HL-60 (cell line): Measurements from ENCODE around the gene ZFAND6.

Experiments used
- DNase-seq, 2 experiments: peaks; one replicate each; pipeline ENCODE4 v3.0.0-alpha.2; 2010 to 2020; ENCODE audit warnings: low read depth in 1 of 2, low spot score in 1 of 2
- H3K27ac ChIP-seq: fragments of 250-450 bp; sonication (Bioruptor Pico); replicated peaks from 2 replicates; pipeline ENCODE4 v1.5.1; 2020; ENCODE audit warnings: mild to moderate bottlenecking, moderate library complexity
- H3K27me3 ChIP-seq: fragments of 250-450 bp; sonication (Bioruptor Pico); 2 replicates; pipeline ENCODE4 v1.5.1; 2021; ENCODE audit warnings: mild to moderate bottlenecking, moderate library complexity; ENCODE audit not compliant: insufficient read depth, poor library complexity, severe bottlenecking
- H3K4me3 ChIP-seq: replicated peaks from 2 replicates; pipeline ENCODE4 v1.5.1; 2011; ENCODE audit warnings: mild to moderate bottlenecking, control low read depth, low read length; ENCODE audit not compliant: insufficient read depth
- GABPA ChIP-seq: IDR thresholded peaks from 2 replicates; pipeline ENCODE4 v1.6.1; 2012; ENCODE audit warnings: low read depth
- POLR2AphosphoS5 ChIP-seq: IDR thresholded peaks from 2 replicates; pipeline ENCODE4 v1.6.1; 2012; ENCODE audit warnings: low read depth
- SPI1 ChIP-seq: IDR thresholded peaks from 2 replicates; pipeline ENCODE4 v1.6.1; 2012; ENCODE audit warnings: low read depth, mild to moderate bottlenecking, borderline replicate concordance
- TF ChIP-seq, protein P1 (sequence below): IDR thresholded peaks from 2 replicates; pipeline ENCODE4 v1.6.1; 2012; ENCODE audit warnings: low read depth; ENCODE audit not compliant: insufficient replicate concordance
- TF ChIP-seq, protein P2 (sequence below): IDR thresholded peaks from one replicate; pipeline ENCODE4 v1.5.1; 2011; ENCODE audit warnings: low read length, control low read depth, inconsistent platforms; ENCODE audit not compliant: insufficient read depth

ZFAND6 gene

DNA sequence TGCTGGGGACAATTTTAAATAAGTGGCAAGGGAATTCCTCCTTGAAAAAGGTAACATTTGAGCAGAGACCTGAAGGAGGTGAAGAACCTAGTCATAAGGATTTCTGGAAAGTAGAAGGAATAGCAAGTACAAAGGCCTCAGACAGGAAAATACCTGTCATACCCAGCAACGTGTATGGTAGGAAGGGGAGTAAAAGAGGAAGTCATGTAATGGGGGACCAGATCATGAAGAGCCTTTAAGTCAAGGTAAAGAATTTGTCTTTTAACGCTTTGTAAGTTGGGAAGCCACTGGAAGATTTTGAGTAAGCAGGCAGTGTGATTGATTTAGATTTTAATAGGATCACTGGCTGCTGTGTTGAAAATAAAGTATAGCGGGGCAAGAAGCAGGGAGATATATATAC is 49.9 kb downstream of the ZFAND6 start:
- DNase-seq: no peak
- Histone ChIP-seq H3K27me3 (no peaks in the 10 kb centered on the region), H3K4me3 (no peak overlapping the region), H3K27ac (no peak overlapping the region)
- TF ChIP-seq, protein P1, sequence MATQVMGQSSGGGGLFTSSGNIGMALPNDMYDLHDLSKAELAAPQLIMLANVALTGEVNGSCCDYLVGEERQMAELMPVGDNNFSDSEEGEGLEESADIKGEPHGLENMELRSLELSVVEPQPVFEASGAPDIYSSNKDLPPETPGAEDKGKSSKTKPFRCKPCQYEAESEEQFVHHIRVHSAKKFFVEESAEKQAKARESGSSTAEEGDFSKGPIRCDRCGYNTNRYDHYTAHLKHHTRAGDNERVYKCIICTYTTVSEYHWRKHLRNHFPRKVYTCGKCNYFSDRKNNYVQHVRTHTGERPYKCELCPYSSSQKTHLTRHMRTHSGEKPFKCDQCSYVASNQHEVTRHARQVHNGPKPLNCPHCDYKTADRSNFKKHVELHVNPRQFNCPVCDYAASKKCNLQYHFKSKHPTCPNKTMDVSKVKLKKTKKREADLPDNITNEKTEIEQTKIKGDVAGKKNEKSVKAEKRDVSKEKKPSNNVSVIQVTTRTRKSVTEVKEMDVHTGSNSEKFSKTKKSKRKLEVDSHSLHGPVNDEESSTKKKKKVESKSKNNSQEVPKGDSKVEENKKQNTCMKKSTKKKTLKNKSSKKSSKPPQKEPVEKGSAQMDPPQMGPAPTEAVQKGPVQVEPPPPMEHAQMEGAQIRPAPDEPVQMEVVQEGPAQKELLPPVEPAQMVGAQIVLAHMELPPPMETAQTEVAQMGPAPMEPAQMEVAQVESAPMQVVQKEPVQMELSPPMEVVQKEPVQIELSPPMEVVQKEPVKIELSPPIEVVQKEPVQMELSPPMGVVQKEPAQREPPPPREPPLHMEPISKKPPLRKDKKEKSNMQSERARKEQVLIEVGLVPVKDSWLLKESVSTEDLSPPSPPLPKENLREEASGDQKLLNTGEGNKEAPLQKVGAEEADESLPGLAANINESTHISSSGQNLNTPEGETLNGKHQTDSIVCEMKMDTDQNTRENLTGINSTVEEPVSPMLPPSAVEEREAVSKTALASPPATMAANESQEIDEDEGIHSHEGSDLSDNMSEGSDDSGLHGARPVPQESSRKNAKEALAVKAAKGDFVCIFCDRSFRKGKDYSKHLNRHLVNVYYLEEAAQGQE: no peak
- peak; percentile 65 for TF ChIP-seq SPI1

DNA sequence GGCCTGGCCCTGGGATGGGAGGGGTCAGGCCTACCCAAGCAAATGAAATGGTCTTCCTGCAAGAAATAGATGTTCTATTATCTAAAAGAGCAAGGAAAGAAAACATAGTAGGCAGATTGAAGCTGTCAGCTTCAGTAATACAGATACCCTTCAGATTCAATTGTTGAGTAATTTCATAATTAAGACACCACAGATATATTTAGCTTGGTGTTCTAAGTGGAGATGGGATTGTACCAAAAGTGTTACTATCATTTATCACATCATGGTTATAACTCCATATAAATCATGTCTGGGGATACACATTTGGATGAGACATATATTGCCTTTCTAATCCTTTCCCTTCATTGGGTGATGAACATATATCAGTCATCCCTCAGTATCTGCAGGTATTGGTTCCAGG is 51.4 kb downstream of the ZFAND6 start:
- TF ChIP-seq SPI1 (no peak), POLR2AphosphoS5 (no peak), GABPA (no peak)
- TF ChIP-seq, protein P1: no peak
- TF ChIP-seq, protein P2, sequence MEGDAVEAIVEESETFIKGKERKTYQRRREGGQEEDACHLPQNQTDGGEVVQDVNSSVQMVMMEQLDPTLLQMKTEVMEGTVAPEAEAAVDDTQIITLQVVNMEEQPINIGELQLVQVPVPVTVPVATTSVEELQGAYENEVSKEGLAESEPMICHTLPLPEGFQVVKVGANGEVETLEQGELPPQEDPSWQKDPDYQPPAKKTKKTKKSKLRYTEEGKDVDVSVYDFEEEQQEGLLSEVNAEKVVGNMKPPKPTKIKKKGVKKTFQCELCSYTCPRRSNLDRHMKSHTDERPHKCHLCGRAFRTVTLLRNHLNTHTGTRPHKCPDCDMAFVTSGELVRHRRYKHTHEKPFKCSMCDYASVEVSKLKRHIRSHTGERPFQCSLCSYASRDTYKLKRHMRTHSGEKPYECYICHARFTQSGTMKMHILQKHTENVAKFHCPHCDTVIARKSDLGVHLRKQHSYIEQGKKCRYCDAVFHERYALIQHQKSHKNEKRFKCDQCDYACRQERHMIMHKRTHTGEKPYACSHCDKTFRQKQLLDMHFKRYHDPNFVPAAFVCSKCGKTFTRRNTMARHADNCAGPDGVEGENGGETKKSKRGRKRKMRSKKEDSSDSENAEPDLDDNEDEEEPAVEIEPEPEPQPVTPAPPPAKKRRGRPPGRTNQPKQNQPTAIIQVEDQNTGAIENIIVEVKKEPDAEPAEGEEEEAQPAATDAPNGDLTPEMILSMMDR: no peak
- H3K27me3 ChIP-seq: no peaks in the 10 kb centered on the region
- no peak for DNase-seq
- H3K4me3 ChIP-seq: no peak overlapping the region
- H3K27ac ChIP-seq: no peak overlapping the region

DNA sequence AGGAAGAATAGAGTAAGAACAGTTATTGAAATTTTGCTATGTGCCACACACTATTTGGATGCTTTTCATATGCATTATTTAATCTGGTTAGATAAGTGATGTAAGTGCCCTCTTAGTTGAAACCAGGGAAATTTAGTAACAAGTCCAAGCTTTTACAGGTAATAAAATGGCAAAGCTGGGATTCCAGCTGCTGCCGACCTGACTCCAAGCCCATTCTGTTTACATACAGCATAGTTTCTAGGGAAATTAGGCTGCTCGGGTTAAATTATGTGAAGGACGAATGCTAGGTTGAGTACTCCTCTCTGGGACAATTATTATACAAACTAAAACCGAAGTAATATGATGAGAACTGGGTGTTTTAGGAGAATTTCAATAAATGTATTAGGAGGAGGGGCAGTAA is 54.6 kb downstream of the ZFAND6 start:
- TF ChIP-seq POLR2AphosphoS5: no peak
- TF ChIP-seq, protein P1: no peak
- no peak for TF ChIP-seq SPI1
- no peaks in the 10 kb centered on the region for H3K27me3 ChIP-seq
- DNase-seq: no peak
- no peak overlapping the region for H3K4me3 ChIP-seq
- H3K27ac ChIP-seq: no peak overlapping the region

DNA sequence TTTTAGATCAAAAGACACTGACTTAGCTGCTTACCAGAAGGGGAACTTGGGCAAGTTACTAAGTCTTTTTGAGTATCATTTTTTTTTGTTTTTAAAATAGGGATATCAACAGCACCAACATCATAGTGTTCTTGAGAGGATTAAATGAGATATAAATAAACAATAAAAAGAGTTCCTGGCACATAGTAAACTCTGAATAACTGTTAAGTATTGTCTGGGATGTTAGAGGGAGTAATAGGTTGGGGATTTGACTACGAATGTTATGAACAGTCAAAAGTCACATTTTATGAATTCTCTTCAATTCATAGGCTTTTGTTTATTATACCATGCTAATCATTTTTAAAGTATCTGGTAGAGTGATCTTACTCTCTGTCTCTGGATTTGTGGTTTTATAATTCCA is 55.5 kb downstream of the ZFAND6 start:
- TF ChIP-seq, protein P1: no peak
- no peak for TF ChIP-seq GABPA

More for the DNA sequence above, 55.5 kb downstream of the ZFAND6 start:
- no peak for DNase-seq
- no peak overlapping the region for H3K4me3 ChIP-seq
- H3K27ac ChIP-seq: no peak overlapping the region
- no peaks in the 10 kb centered on the region for H3K27me3 ChIP-seq
